K562 (cell line): Measurements from ENCODE around the gene LILRB3. TPM values are rescaled to one million over a fixed set of nuclear protein-coding genes. Genes with fewer than 3 reads are reported as not detected.

Experiments
- ASH1L ChIP-seq: fragments of 450-650 bp; IDR thresholded peaks from 2 replicates; pipeline ENCODE4 v1.6.1; 2018; ENCODE audit warnings: borderline replicate concordance, mild to moderate bottlenecking, low read depth; ENCODE audit not compliant: partially characterized antibody
- CEBPB ChIP-seq: fragments of 450-650 bp; IDR thresholded peaks from 2 replicates; pipeline ENCODE4 v1.6.1; 2016; ENCODE audit warnings: missing genetic modification characterization, missing compliant biosample characterization
- CEBPZ ChIP-seq: fragments of 150-350 bp; IDR thresholded peaks from 2 replicates; pipeline ENCODE4 v1.6.1; 2014; ENCODE audit warnings: low read depth, mild to moderate bottlenecking, low read length, borderline replicate concordance
- EGR1 ChIP-seq: fragments of 450-650 bp; conservative IDR thresholded peaks from 2 replicates; pipeline ENCODE4 v1.6.1; 2017; ENCODE audit warnings: mild to moderate bottlenecking
- FOXP1 ChIP-seq: sonication (generic); formaldehyde crosslinking; IDR thresholded peaks from 2 replicates; pipeline ENCODE4 v1.8.0; 2022; ENCODE audit warnings: mild to moderate bottlenecking, missing genetic modification reagents
- GABPA ChIP-seq: fragments of 200-800 bp; sonication (Bioruptor generic); conservative IDR thresholded peaks from 2 replicates; pipeline ENCODE4 v1.6.1; 2016; ENCODE audit warnings: low read depth, missing genetic modification characterization, missing compliant biosample characterization
- KAT2B ChIP-seq: IDR thresholded peaks from one replicate; pipeline ENCODE4 v1.6.1; 2012; ENCODE audit warnings: low read depth, mild to moderate bottlenecking, control low read depth, inconsistent platforms, low read length, moderate library complexity
- NCOA6 ChIP-seq: fragments of 450-650 bp; IDR thresholded peaks from 2 replicates; pipeline ENCODE4 v1.6.1; 2017; ENCODE audit warnings: mild to moderate bottlenecking
- RB1 ChIP-seq: fragments of 450-650 bp; IDR thresholded peaks from 2 replicates; pipeline ENCODE4 v1.6.1; 2017; ENCODE audit warnings: low read depth, mild to moderate bottlenecking
- RFX5 ChIP-seq: IDR thresholded peaks from 2 replicates; pipeline ENCODE4 v1.6.1; 2011; ENCODE audit warnings: low read depth, mild to moderate bottlenecking, improper control_type of control experiment, low read length
- TRIM24 ChIP-seq, 2 experiments: fragments of 450-650 bp; IDR thresholded peaks; 2 replicates each; pipeline ENCODE4 v1.6.1; 2016
- ZNF197 ChIP-seq: fragments of 200-800 bp; sonication (Bioruptor generic); IDR thresholded peaks from 2 replicates; pipeline ENCODE4 v1.6.1; 2016; ENCODE audit warnings: low read depth, missing genetic modification characterization, missing compliant biosample characterization
- ZNF518B ChIP-seq: fragments of 250-450 bp; sonication (Bioruptor Pico); IDR thresholded peaks from 2 replicates; pipeline ENCODE4 v1.5.0; 2021; ENCODE audit warnings: mild to moderate bottlenecking, moderate library complexity
- ZNF830 ChIP-seq: fragments of 250-450 bp; sonication (Bioruptor Pico); IDR thresholded peaks from 2 replicates; pipeline ENCODE4 v1.5.0; 2021; ENCODE audit warnings: mild to moderate bottlenecking
- polyA plus RNA-seq, 8 experiments: library from polyadenylated mRNA; depleted of rRNA in 4 of 8; stranded (reverse) in 5 of 8; unstranded in 3 of 8; fragments of >200 nt; fragmentation: Nextera tagmentation in 2 of 8; fragmentation: Illumina TruSeq in 1 of 8; extraction: Ambion mirVana in 2 of 8; extraction: Trizol in 1 of 8; gene quantifications; 2 replicates each; pipeline versions ENCODE4 v1.2.1 to v1.2.3, GENCODE V29; 2011 to 2014; ENCODE audit warnings: inconsistent platforms in 1 of 8, missing spikeins in 1 of 8
- total RNA-seq, 7 experiments: library from RNA; depleted of rRNA in 6 of 7; stranded (reverse); fragments of >200 nt in 6 of 7; fragmentation: Illumina TruSeq in 2 of 7; extraction: Trizol in 2 of 7; gene quantifications; 2 replicates each; pipeline versions ENCODE4 v1.2.1 to v1.2.3, GENCODE V29; 2011 to 2021; ENCODE audit warnings: low replicate concordance in 1 of 7
- TF ChIP-seq, protein P1 (sequence below), 2 experiments: fragments of 450-650 bp; IDR thresholded peaks; 2 replicates each; pipeline ENCODE4 v1.6.1; 2018; ENCODE audit warnings: mild to moderate bottlenecking in 2 of 2, low read depth in 1 of 2; ENCODE audit not compliant: partially characterized antibody in 2 of 2
- TF ChIP-seq, protein P2 (sequence below): fragments of 450-650 bp; formaldehyde crosslinking; IDR thresholded peaks from 2 replicates; pipeline ENCODE4 v1.4.0; 2020; ENCODE audit warnings: mild to moderate bottlenecking, moderate library complexity

The LILRB3 gene
- total and polyA plus RNA-seq, 9 of the 15 experiments (the other 6 are each of a cell fraction or from before 2014, with no cell fraction given): 0.01 to 0.09 TPM; not detected in 7

- no peak for TF ChIP-seq CEBPB (tag)
- TF ChIP-seq, protein P1, sequence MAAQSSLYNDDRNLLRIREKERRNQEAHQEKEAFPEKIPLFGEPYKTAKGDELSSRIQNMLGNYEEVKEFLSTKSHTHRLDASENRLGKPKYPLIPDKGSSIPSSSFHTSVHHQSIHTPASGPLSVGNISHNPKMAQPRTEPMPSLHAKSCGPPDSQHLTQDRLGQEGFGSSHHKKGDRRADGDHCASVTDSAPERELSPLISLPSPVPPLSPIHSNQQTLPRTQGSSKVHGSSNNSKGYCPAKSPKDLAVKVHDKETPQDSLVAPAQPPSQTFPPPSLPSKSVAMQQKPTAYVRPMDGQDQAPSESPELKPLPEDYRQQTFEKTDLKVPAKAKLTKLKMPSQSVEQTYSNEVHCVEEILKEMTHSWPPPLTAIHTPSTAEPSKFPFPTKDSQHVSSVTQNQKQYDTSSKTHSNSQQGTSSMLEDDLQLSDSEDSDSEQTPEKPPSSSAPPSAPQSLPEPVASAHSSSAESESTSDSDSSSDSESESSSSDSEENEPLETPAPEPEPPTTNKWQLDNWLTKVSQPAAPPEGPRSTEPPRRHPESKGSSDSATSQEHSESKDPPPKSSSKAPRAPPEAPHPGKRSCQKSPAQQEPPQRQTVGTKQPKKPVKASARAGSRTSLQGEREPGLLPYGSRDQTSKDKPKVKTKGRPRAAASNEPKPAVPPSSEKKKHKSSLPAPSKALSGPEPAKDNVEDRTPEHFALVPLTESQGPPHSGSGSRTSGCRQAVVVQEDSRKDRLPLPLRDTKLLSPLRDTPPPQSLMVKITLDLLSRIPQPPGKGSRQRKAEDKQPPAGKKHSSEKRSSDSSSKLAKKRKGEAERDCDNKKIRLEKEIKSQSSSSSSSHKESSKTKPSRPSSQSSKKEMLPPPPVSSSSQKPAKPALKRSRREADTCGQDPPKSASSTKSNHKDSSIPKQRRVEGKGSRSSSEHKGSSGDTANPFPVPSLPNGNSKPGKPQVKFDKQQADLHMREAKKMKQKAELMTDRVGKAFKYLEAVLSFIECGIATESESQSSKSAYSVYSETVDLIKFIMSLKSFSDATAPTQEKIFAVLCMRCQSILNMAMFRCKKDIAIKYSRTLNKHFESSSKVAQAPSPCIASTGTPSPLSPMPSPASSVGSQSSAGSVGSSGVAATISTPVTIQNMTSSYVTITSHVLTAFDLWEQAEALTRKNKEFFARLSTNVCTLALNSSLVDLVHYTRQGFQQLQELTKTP (IDR thresholded peaks at IDR 0.05; ENCODE audit: low read depth in 1 of 2, partially characterized antibody in 2 of 2): no peak
- TF ChIP-seq ZNF197 (CRISPR knock-in tag): no peak
- no peak for TF ChIP-seq ZNF518B (CRISPR knock-in tag)
- no peak for TF ChIP-seq ZNF830 (CRISPR knock-in tag)
- no peak for TF ChIP-seq KAT2B
- TF ChIP-seq ASH1L: no peak
- no peak for TF ChIP-seq EGR1
- TF ChIP-seq GABPA (tag): 0 out of 2 replicates have a peak, but pooled peaks have one; percentile 8
- TF ChIP-seq RFX5: no peak
- TF ChIP-seq, protein P2, sequence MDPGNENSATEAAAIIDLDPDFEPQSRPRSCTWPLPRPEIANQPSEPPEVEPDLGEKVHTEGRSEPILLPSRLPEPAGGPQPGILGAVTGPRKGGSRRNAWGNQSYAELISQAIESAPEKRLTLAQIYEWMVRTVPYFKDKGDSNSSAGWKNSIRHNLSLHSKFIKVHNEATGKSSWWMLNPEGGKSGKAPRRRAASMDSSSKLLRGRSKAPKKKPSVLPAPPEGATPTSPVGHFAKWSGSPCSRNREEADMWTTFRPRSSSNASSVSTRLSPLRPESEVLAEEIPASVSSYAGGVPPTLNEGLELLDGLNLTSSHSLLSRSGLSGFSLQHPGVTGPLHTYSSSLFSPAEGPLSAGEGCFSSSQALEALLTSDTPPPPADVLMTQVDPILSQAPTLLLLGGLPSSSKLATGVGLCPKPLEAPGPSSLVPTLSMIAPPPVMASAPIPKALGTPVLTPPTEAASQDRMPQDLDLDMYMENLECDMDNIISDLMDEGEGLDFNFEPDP (CRISPR knock-in tag): no peak
- no peak for TF ChIP-seq CEBPZ
- peak; percentile 57; the same call in 1 of the 2 replicates for TF ChIP-seq RB1
- TF ChIP-seq FOXP1 (CRISPR knock-in tag): no peak; the same call in 1 of the 2 replicates
- TF ChIP-seq NCOA6: no peak
- no peak for TF ChIP-seq TRIM24 (IDR thresholded peaks at IDR 0.05)
Measured at GRCh38 chr19:54188215-54188871, 34.5 kb downstream of the LILRB3 start (continued).
